ENCODE results near the gene PTGDS.

The PTGDS gene

DNA sequence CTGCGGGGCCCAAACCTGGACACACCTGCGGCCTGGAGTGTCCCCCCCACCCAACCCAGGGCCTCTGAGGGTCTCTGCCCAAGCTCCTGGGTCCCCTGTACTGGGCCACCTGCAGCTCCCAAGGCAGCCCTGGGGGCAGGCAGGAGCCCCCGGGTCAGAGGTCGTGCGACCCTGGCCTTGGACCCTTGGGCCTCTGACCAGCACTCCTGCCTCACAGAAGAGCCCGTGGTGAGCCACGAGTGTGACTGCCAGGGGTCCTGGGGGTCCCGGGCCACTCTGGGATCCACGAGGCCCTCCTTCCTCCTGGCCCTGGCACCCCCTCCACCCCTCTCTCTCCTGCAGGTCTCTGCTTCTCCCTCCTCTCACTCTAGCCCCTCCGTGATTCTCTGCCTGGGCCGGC is 5.0 kb upstream of the PTGDS start:
- Histone ChIP-seq H3K79me2 (ENCODE audit: insufficient read depth, low read length) (no peaks in the 10 kb centered on the region), H3K4me3 (ENCODE audit: low read depth in 1 of 2, low read length in 2 of 2) (no peak overlapping the region), H3K4me1 (ENCODE audit: insufficient read depth, low read length) (no peaks in the 10 kb centered on the region), H2AFZ (ENCODE audit: low read depth, low read length) (no peak overlapping the region), H3K4me2 (ENCODE audit: insufficient read depth, low read length) (no peak overlapping the region), H3K27me3 (ENCODE audit: insufficient read depth, low read length, poor library complexity) (no peaks in the 10 kb centered on the region), H3K9ac (ENCODE audit: low read depth, low read length) (no peak overlapping the region), H3K9me3 (ENCODE audit: insufficient read depth, low read length, severe bottlenecking) (no peaks in the 10 kb centered on the region), H4K20me1 (ENCODE audit: insufficient read depth, low read length) (no peaks in the 10 kb centered on the region), H3K36me3 (ENCODE audit: insufficient read depth, low read length) (no peaks in the 10 kb centered on the region), H3K27ac (ENCODE audit: low read length) (no peak overlapping the region)
- TF ChIP-seq EZH2 (IDR thresholded peaks at IDR 0.05; ENCODE audit: borderline replicate concordance, low read depth, low read length, severe bottlenecking): no peak
- TF ChIP-seq, protein P1, sequence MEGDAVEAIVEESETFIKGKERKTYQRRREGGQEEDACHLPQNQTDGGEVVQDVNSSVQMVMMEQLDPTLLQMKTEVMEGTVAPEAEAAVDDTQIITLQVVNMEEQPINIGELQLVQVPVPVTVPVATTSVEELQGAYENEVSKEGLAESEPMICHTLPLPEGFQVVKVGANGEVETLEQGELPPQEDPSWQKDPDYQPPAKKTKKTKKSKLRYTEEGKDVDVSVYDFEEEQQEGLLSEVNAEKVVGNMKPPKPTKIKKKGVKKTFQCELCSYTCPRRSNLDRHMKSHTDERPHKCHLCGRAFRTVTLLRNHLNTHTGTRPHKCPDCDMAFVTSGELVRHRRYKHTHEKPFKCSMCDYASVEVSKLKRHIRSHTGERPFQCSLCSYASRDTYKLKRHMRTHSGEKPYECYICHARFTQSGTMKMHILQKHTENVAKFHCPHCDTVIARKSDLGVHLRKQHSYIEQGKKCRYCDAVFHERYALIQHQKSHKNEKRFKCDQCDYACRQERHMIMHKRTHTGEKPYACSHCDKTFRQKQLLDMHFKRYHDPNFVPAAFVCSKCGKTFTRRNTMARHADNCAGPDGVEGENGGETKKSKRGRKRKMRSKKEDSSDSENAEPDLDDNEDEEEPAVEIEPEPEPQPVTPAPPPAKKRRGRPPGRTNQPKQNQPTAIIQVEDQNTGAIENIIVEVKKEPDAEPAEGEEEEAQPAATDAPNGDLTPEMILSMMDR (IDR thresholded peaks at IDR 0.05; ENCODE audit: borderline replicate concordance, extremely low read depth, low read length, poor library complexity, severe bottlenecking): no peak
- DNase-seq: no peak
- ATAC-seq (ENCODE audit: insufficient read depth, low read depth): no peak

DNA sequence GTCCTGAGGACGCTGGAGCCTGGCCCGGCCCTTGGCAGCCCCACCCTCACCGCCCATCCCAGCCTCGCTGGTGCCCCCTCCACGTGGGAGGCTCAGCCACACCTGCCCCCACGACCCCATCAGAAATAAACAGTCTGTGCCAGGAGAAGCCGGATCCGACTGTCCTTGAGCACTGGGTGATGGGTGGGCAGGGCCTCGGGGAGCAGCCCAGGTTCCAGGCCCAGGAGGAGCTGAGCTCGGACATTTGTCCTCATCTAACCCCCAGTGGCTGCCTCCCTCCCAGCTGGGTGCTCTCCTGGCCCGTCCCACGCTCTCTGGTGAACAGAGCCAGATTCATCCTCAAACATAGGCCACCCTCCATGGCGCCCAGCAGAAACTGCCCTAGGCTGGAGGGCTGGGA is 4.6 kb upstream of the PTGDS start:
- H3K9ac ChIP-seq (ENCODE audit: low read depth, low read length): no peak overlapping the region

DNA sequence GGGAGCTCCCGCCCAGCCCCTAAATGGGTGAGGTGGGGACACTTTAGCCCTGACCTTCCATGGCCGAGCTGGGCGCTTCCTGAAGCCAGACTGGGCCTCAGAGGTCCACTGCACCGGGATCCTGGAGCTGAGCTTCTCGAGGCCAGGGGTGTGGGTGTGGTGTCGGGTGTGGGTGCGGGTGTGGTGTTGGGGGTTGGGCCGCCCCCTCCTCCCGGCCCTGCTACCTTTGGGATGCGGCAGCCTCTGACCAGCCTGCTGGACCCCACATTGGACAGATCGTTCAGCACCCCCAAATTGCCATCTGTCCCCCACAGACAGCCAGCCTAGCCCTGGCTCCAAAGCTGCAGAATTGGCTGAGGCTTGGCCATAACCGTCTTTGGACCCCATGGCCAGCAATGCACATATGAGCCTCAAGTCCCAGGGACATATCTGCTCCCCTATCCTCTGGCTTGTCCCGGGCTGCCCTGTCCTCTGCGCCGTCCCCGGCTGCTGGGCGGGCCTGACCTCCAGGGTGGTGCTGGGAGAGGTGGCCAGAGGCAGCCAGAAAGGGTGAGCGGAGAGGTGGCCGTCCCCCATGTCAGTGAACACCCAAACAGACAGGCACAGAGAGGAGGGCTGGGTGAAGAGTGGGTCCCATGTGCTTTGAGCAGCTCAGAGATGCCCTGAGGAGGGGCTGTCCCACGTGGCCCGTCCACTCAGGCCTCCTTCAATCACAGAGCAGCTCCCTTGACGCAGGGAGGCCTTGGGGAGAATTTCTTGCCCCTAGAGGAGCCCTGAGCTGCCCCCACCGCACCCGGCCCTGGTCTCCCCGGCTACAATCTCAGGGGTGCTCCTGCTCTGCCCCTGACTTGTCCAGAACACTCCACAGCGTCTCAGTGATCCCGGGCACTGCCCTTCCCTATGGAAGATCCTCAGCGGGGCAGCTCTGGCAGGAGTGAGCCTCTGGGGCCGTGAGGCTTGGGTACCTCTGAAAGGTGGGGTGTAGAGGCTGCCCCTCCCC is 3.4 kb upstream of the PTGDS start:
- ATAC-seq (ENCODE audit: insufficient read depth, low read depth) (no peak), DNase-seq (no peak)
- no peaks in the 10 kb centered on the region for H4K20me1 ChIP-seq (ENCODE audit: insufficient read depth, low read length)
- no peaks in the 10 kb centered on the region for H3K27me3 ChIP-seq (ENCODE audit: insufficient read depth, low read length, poor library complexity)
- no peak overlapping the region for H3K4me3 ChIP-seq (ENCODE audit: low read depth in 1 of 2, low read length in 2 of 2)
- H3K4me2 ChIP-seq (ENCODE audit: insufficient read depth, low read length): no peak overlapping the region
- no peaks in the 10 kb centered on the region for H3K4me1 ChIP-seq (ENCODE audit: insufficient read depth, low read length)
- no peaks in the 10 kb centered on the region for H3K79me2 ChIP-seq (ENCODE audit: insufficient read depth, low read length)
- no peak for TF ChIP-seq EZH2 (IDR thresholded peaks at IDR 0.05; ENCODE audit: borderline replicate concordance, low read depth, low read length, severe bottlenecking)
- TF ChIP-seq, protein P1 (IDR thresholded peaks at IDR 0.05; ENCODE audit: borderline replicate concordance, extremely low read depth, low read length, poor library complexity, severe bottlenecking): no peak
- H3K9ac ChIP-seq (ENCODE audit: low read depth, low read length): no peak overlapping the region
- H2AFZ ChIP-seq (ENCODE audit: low read depth, low read length): no peak overlapping the region
- no peaks in the 10 kb centered on the region for H3K36me3 ChIP-seq (ENCODE audit: insufficient read depth, low read length)
- no peak overlapping the region for H3K27ac ChIP-seq (ENCODE audit: low read length)
- no peaks in the 10 kb centered on the region for H3K9me3 ChIP-seq (ENCODE audit: insufficient read depth, low read length, severe bottlenecking)

More for the DNA sequence above, 4.6 kb upstream of the PTGDS start:
- H3K27me3 ChIP-seq (ENCODE audit: insufficient read depth, low read length, poor library complexity): no peaks in the 10 kb centered on the region
- no peaks in the 10 kb centered on the region for H3K36me3 ChIP-seq (ENCODE audit: insufficient read depth, low read length)
- no peak overlapping the region for H3K27ac ChIP-seq (ENCODE audit: low read length)
- H3K4me2 ChIP-seq (ENCODE audit: insufficient read depth, low read length): no peak overlapping the region
- no peak overlapping the region for H3K4me3 ChIP-seq (ENCODE audit: low read depth in 1 of 2, low read length in 2 of 2)
- no peaks in the 10 kb centered on the region for H3K79me2 ChIP-seq (ENCODE audit: insufficient read depth, low read length)
- no peak for TF ChIP-seq EZH2 (IDR thresholded peaks at IDR 0.05; ENCODE audit: borderline replicate concordance, low read depth, low read length, severe bottlenecking)
- DNase-seq: no peak
- no peaks in the 10 kb centered on the region for H3K9me3 ChIP-seq (ENCODE audit: insufficient read depth, low read length, severe bottlenecking)
- ATAC-seq (ENCODE audit: insufficient read depth, low read depth): no peak
- no peaks in the 10 kb centered on the region for H3K4me1 ChIP-seq (ENCODE audit: insufficient read depth, low read length)
- no peaks in the 10 kb centered on the region for H4K20me1 ChIP-seq (ENCODE audit: insufficient read depth, low read length)
- H2AFZ ChIP-seq (ENCODE audit: low read depth, low read length): no peak overlapping the region

DNA sequence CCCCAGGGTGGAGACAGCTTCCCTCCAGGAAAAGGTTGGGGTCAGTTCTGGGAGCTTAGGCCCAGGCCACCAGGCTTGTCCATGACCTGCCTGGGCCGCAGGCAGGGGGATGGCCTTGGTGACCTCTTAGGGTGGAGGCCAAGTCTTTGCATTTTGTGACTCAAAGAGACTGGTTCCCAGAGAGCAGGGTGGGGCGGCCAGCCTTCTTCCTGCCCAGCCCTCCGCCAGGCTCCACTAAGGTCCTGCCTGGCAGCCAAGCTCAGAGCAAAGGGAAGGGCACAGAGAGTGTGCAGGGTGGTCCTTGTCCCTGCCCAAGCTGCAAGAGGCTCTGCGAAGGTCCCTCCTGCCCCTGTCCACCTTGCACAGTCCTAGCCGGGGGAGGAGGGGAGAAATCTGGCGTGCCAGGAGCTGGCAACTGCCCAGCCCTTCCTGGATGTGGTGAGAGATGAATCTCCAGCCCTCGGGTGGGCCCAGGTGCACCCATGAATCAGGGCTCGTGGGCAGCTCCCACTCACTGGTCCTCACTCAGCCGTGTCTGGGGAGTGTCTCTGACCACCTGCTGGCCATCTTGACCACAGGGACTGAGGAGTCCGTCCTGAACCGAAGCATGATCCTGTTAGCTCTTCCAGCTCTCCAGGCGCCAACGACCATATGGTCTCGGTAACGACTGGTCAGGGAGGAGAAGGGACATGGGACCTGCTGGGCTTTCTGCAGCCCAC is 2.3 kb upstream of the PTGDS start:
- no peak overlapping the region for H3K27ac ChIP-seq (ENCODE audit: low read length)
- H3K4me2 ChIP-seq (ENCODE audit: insufficient read depth, low read length): no peak overlapping the region
- H3K9ac ChIP-seq (ENCODE audit: low read depth, low read length): no peak overlapping the region
- H3K79me2 ChIP-seq (ENCODE audit: insufficient read depth, low read length): no peaks in the 10 kb centered on the region
- H3K4me3 ChIP-seq (ENCODE audit: low read depth in 1 of 2, low read length in 2 of 2): no peak overlapping the region
- no peaks in the 10 kb centered on the region for H3K9me3 ChIP-seq (ENCODE audit: insufficient read depth, low read length, severe bottlenecking)
- TF ChIP-seq, protein P1 (IDR thresholded peaks at IDR 0.05; ENCODE audit: borderline replicate concordance, extremely low read depth, low read length, poor library complexity, severe bottlenecking): no peak
- TF ChIP-seq EZH2 (IDR thresholded peaks at IDR 0.05; ENCODE audit: borderline replicate concordance, low read depth, low read length, severe bottlenecking): no peak
- no peaks in the 10 kb centered on the region for H3K36me3 ChIP-seq (ENCODE audit: insufficient read depth, low read length)
- no peaks in the 10 kb centered on the region for H3K4me1 ChIP-seq (ENCODE audit: insufficient read depth, low read length)
- ATAC-seq (ENCODE audit: insufficient read depth, low read depth) (no peak), DNase-seq (no peak)
- H4K20me1 ChIP-seq (ENCODE audit: insufficient read depth, low read length): no peaks in the 10 kb centered on the region
- H3K27me3 ChIP-seq (ENCODE audit: insufficient read depth, low read length, poor library complexity): no peaks in the 10 kb centered on the region
- H2AFZ ChIP-seq (ENCODE audit: low read depth, low read length): no peak overlapping the region

Data from DND-41 (cell line).